Measurements from ENCODE around the gene GRIA4.
A peak's percentile ranks its signal among the peaks of the same experiment; 100 is the strongest.

Gene GRIA4

DNA sequence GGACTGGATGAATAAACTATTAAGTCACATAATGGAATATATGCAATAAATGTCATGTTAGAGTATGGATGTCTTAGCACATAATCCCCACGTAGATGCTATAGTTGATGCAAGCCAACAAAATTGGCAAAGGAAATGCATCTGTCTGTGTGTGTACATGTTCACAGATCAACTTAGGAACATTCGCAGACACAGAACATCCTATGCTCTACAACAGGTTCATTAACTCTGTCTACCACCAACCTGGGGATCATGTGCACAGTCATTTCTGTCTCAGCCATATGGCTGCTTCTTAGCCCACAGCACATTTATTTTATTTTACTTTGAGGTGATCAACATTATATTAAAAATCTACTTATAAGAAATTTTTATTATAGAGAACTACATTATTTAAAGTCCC, 407.2 kb downstream of the GRIA4 start:
- DNase-seq = no peak

GRCh38 chr11:106021181-106021966, 411.5 kb downstream of the GRIA4 start:
- no peak for DNase-seq

DNA sequence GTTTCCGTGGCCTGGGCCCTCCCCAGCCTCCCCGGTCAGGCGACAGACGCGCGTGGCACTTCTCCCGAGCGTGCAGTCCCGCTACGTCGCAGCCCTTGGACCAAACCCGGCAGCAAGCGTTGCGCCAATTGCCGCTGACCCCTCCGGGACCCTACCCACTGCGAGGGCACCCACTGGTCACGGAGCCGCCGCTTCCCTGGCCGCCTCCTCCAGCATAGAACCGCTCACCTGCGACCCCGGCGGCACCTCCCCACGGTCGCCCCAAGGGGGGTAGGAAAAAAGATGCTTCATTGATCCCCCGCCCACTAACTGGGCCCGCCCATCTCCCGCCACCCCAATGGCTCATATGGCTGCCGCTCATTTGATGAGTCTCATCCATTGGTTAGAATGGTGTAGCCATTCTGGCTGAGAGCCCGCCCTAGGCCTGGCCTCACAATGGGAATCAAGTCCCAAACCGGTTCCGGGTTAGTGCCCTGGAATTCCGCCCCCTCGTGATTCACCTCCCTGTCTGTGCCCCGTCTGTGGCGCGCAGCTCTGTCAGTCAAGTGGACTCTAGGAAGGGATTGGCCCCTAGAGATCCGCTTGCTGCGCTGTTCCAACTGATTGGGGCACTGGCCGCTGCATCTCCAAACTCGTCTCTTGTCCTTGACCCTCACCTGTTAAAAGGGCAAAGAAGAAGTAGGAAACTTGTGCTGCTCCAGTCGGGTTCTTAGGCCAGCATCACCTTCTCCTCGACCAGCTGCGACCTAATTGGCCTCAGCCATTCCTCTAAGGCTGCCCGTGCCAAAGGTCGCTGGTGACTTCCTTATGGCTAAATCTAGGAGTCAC, 412.3 kb downstream of the GRIA4 start, which contains the start of gene MSANTD4:
Gene MSANTD4 (minus strand): TSS at position 274 of the 828 bp plus-strand sequence. CDS start 11,323 bp downstream, outside the sequence.
- DNase-seq = peak; percentile 99

DNA sequence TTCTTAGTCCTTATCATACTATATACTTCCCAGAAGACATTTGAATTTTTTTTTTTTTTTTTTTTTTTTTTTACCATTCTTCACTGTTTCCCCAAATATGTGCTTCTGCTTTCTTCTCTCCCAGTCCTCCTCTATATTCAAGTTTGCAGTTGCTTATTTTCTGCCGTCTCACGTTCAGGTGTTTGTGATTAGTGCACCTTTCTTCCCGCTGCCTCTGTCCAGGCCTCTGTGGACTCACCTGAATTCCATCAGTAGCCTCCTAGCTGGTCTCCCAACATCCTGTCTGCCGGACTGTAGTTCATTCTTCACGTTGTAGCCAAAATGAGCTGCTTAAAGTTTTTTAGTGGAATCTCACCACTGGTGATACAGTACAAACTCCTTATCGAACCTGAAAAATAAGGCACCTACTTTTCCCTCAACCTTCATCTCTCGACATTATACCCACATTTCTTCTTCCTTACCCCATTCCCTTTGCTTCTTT, 413.0 kb downstream of the GRIA4 start:
- DNase-seq = no peak

- DNase-seq = no peak
Observed at GRCh38 chr11:106030609-106031008, 420.7 kb downstream of the GRIA4 start.

DNA sequence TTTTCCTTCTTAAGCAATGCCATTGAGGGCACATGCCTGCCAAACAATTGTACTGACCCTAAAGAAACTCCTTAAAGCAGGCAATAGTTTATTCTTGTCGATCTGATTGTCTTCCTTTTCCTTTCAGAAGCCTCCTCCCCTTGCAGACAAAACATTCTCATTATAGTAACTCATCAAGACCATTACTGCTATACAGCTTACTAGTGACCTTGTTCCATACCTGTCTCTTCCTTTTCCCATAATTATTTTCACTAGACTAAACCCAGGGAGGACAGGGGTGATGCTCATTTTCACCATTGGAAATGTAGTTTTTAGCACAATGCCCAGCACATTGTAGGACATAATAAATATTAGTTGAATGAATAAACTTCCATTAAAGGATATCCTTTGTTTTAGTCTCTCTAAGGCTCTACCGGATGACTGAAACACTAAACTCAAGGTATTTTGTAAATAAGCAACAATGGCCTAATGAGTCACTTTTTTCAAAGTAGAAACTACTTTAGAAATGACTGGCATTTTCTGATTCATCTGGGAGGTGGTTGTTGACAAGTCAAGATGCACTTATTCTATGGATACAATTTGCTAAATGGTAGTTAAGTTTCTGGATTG, 421.4 kb downstream of the GRIA4 start:
- no peak for DNase-seq

Measured in left hindlimb (tissue), 1 donor.